DMS114 treated with DMSO at 0.1 percent for 48 hours (cell line): ENCODE data around the gene ZBED4.
A peak's percentile ranks its signal among the peaks of the same experiment; 100 is the strongest.

ENCODE experiments used
- DNase-seq: peaks from one replicate; lab custom pipeline; 2025; ENCODE audit not compliant: unreplicated experiment; lab: John Stamatoyannopoulos, UW

ZBED4 gene

GRCh38 chr22:49918911-49919881 is 65.6 kb downstream of the ZBED4 start:
- DNase-seq, result no peak

DNA sequence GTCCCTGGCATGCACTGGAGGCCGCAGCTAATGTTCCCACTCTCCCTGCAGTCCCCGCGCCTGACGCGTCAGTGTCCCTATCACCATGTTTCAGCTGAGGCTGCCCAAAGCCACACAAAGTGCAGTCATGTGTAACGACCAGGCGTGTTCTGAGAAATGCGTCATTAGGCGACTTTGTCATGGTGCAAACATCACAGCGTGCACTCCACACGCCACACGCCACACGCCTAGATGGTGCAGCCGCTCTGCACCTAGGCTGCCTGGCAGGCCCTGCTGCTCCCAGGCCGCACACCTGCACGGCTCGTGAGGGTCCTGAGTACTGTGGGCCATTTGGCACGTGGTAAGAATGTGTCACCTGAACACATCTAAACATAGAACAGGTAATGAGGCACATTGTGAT is 67.2 kb downstream of the ZBED4 start:
- no peak for DNase-seq

GRCh38 chr22:49921508-49922278 is 68.0 kb downstream of the ZBED4 start:
- DNase-seq, result no peak

- DNase-seq, result no peak
Measured at GRCh38 chr22:49922484-49922883, 68.8 kb downstream of the ZBED4 start.

GRCh38 chr22:49922926-49923325 is 69.3 kb downstream of the ZBED4 start:
- no peak for DNase-seq

GRCh38 chr22:49923445-49923844 is 69.8 kb downstream of the ZBED4 start:
- DNase-seq, result no peak

DNA sequence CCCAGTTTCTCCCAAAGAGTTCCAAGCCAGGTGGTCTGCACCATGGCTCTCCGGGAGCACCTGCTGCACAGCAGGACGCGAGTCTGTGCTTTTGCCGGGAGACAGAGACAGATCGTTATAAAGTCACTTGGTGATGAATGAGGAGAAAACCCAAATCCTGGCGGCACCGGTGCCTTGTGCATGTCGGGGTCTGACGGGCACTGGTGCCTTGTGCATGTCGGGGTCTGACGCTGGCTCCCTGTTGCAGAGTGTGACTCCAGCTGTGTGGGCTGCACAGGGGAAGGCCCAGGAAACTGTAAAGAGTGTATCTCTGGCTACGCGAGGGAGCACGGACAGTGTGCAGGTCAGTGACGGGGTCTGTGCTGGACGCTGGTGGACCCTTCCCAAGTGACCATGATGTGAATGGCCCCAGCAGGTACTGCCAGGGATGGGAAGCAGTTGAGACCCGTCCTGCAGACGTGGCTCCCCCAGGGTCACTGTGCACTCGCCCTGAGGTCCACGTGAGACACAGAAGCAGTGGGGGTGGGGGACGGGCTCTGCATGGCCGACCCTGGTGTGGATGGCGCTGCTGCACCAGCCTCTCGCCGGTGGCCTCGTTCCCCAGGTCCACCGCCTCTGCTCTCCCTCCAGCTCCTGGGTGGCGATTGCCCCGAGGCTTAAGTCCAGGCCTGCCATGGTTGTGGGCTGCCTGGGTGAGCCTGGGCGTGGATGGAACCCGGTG is 70.6 kb downstream of the ZBED4 start:
- no peak for DNase-seq

GRCh38 chr22:49925525-49926128 is 72.0 kb downstream of the ZBED4 start:
- DNase-seq, result no peak

GRCh38 chr22:49926916-49927315 is 73.3 kb downstream of the ZBED4 start:
- DNase-seq, result no peak

DNA sequence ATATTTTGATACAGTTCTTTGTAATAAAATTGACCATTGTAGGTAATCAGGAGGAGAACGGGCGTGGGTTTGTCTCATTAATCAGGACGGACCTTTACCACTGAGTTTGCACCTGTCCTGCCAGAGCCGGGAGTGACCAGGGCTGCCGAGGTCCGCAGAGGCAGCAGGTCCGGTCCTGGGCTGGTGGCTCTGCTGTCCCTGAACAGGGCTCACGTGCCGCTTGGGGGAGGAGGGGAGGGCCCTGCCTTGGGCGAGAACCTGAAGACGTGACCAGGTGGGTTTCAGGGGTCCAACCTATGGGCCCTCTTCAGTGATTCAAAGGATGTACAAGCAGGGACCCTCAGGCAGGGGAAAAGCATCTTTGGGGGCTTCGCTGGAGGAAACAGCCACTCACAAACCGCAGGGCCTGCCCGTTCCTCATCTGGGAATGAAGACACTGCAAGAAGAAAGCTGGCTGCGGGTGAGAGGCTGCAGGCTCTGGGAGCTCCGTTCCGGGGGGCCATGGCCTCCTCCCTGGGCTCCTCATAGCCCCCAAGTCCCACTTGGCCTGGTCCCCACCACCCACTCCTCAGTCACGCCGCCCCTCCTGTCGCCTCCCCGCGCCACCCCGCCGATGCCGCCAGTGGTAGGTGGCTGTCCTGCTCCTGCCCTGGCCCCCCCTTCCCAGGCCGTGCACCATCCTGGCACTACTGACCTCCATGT is 74.0 kb downstream of the ZBED4 start:
- DNase-seq, result no peak

- no peak for DNase-seq
Measured at GRCh38 chr22:49928185-49928495, 74.5 kb downstream of the ZBED4 start.

GRCh38 chr22:49928555-49929210 is 75.0 kb downstream of the ZBED4 start:
- DNase-seq, result no peak

DNA sequence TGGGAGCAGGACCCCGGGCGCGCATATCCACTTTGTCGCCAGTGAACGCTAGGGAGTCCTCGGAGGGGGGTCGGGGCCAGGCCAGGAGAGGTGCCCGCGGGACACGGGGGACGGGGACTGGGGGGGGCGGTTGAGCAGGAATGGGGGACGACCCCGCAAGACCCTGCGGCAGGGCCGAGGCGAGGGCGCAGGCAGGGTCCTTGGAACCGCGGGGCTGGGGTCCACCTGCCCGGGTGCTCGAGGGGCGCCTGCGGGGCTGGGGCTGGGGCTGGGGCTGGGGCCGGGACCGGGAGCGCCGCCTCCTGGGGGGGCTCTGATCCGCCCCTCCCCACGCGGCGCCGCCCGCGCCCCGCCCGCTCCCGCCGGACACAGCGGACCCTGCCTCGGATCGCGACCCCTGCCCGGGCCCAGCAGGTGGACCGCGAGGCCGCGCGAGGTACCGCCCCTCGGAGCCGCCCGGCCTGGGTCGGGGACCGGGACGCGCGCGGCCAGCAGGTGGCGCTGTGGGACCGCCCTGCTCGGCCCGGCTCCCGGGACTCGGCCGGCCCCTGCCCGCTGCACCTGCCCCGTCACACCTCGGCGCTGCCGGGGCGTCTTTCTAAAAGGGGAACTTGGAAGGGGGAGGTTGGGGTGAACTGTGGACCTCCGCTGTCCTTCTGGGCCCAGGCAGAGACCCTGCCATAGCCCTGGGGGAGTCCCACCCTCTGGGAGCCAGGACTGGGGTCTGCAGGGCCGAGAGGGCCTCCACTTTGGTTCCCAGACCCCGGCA is 75.8 kb downstream of the ZBED4 start:
- DNase-seq, result peak; percentile 21

DNA sequence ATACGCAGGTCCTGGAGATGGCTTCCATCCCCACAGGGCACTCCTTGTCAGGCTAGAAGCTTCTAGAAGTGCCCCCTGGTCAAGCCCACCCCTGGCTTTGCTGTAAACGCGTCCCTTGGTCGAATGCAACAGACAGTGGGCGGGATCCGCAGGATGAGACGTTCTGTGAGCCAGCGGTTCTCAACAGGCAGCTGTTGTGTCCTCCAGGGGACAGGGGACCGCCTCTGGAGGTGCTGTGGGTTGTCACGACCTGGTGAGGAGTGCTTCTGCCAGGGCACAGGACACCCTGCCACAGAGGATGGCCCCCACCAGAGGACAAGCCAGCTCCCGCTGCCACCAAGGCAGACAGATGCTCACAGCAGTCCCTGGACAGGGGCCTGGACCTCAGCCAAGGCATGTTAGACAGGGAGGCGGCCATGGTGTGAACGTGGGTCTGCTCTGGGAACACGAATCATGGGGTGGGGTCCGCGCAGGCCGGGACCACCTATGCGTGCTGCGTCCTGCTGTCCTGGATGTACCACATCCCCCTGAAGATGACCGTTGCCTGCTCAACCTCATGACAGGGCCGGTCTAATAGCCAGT is 76.4 kb downstream of the ZBED4 start:
- DNase-seq, result no peak

GRCh38 chr22:49930596-49931412 is 77.2 kb downstream of the ZBED4 start:
- DNase-seq, result peak; percentile 48

GRCh38 chr22:49933236-49934159 is 79.9 kb downstream of the ZBED4 start:
- DNase-seq, result no peak
